Epithelial cell of esophagus (primary cell): ENCODE measurements around the gene RABGEF1.
A peak's percentile ranks its signal among the peaks of the same experiment; 100 is the strongest.
"Not testable (repeated sequence)": the region's sequence is repeated elsewhere in the genome, so short reads cannot be mapped to it uniquely, and the experiment has no call there.

Experiments
- DNase-seq: peaks from one replicate; pipeline ENCODE4 v3.0.0; 2010; ENCODE audit warnings: low read depth
- H3K4me3 ChIP-seq: 2 replicates; pipeline ENCODE4 v1.5.1; 2011; ENCODE audit warnings: mild to moderate bottlenecking, low read length, control low read depth
- TF ChIP-seq, protein P1 (sequence below): IDR thresholded peaks from 2 replicates; pipeline ENCODE4 v1.5.1; 2011; ENCODE audit warnings: low read depth, mild to moderate bottlenecking, low read length, control low read depth, inconsistent platforms; ENCODE audit not compliant: insufficient read depth; ENCODE audit errors: missing control alignments

Gene RABGEF1

GRCh38 chr7:66754541-66754940, 14.0 kb downstream of the RABGEF1 start:
- DNase-seq, result no peak
- H3K4me3 ChIP-seq, result no peak overlapping the region
- TF ChIP-seq, protein P1, sequence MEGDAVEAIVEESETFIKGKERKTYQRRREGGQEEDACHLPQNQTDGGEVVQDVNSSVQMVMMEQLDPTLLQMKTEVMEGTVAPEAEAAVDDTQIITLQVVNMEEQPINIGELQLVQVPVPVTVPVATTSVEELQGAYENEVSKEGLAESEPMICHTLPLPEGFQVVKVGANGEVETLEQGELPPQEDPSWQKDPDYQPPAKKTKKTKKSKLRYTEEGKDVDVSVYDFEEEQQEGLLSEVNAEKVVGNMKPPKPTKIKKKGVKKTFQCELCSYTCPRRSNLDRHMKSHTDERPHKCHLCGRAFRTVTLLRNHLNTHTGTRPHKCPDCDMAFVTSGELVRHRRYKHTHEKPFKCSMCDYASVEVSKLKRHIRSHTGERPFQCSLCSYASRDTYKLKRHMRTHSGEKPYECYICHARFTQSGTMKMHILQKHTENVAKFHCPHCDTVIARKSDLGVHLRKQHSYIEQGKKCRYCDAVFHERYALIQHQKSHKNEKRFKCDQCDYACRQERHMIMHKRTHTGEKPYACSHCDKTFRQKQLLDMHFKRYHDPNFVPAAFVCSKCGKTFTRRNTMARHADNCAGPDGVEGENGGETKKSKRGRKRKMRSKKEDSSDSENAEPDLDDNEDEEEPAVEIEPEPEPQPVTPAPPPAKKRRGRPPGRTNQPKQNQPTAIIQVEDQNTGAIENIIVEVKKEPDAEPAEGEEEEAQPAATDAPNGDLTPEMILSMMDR, result no peak

- H3K4me3 ChIP-seq, DNase-seq: not testable (repeated sequence)
Observed at GRCh38 chr7:66755059-66755458, 14.5 kb downstream of the RABGEF1 start.

- not testable (repeated sequence) for DNase-seq, H3K4me3 ChIP-seq
Observed at GRCh38 chr7:66756227-66756626, 15.7 kb downstream of the RABGEF1 start.

GRCh38 chr7:66756889-66757288, 16.4 kb downstream of the RABGEF1 start:
- TF ChIP-seq, protein P1, result no peak
- DNase-seq, result no peak
- no peak overlapping the region for H3K4me3 ChIP-seq

DNA sequence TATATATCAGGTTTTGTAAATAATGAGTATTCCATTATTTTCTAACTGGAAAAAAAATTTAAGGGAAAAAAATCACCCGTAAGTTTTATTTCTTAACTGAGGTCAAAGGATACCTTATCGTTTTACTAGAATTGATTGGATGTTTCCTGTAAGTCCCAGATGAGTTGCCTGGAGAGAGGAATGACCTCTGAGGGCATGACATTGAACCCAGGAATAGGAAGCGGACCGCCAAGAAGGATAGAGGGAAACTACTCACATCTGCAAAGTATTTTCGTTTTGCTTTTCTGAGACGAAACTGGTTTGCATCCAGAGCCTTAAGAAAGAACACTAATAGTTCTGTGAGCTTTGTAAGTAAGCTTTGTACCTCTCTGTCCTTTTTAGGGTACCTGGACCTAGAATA, 17.4 kb downstream of the RABGEF1 start:
- no peak overlapping the region for H3K4me3 ChIP-seq
- TF ChIP-seq, protein P1, result no peak
- no peak for DNase-seq

DNA sequence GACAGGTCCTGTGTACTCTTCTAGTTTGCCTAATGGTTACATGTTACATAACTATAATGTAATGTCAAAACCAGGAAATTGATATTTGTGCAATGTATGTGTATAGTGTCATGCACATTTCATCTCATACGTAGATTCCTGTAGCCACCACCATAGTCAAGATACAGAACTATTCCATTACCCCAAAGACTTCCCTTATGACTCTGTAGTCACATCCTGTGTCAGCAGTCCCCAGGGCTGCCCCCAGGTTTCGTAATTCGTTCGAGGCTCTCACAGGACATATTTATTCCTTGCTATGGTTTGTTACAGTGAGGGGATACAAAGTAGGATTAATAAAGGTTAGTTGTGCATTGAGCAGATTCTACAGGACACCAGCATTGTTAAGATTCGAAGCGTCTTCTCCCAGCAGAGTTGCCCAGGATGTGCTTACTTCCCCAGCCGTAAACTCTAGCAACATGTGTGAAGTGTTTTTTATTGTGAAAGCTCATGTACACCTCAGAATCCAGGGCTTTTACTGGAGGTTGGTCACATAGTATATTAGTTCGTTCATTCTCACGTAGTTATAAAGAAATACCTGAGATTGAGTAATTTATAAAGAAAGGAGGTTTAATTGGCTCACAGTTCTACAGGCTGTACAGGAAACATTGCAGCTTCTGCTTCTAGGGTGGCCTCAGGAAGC, 18.6 kb downstream of the RABGEF1 start:
- TF ChIP-seq, protein P1, result no peak
- no peak for DNase-seq
- H3K4me3 ChIP-seq, result no peak overlapping the region

- H3K4me3 ChIP-seq, DNase-seq: not testable (repeated sequence)
Observed at GRCh38 chr7:66763183-66763582, 22.6 kb downstream of the RABGEF1 start.

- peak; percentile 18 for DNase-seq
- H3K4me3 ChIP-seq, result not testable (repeated sequence)
Observed at GRCh38 chr7:66763633-66764355, 23.3 kb downstream of the RABGEF1 start.

DNA sequence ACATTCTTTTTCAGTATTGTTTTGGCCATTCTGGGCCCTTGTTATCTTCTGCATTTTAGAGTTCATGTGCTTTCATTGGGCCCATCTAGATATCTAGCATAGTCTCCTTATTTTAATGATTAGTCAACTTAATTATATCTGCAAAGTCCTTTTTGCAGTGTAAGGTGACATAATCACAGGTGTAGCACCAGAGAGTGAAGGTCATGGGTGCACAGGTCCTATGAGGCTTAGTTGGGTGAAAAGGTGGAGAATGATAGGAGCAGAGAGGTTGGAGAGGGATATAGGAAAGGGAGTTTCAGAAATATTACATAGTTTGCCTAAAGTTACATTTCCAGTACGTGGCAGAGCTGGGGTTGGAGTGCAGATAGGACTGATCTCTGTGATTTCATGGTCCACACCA, 24.4 kb downstream of the RABGEF1 start:
- not testable (repeated sequence) for H3K4me3 ChIP-seq, DNase-seq

- DNase-seq, H3K4me3 ChIP-seq: not testable (repeated sequence)
Observed at GRCh38 chr7:66765322-66766025, 24.9 kb downstream of the RABGEF1 start.
